Measurements from ENCODE around the gene MEIOSIN.

- TF ChIP-seq CTCF (conservative IDR thresholded peaks at IDR 0.05; ENCODE audit: low read depth, low read length) (no peak), EZH2 (IDR thresholded peaks at IDR 0.05; ENCODE audit: borderline replicate concordance, low read depth, low read length, poor library complexity, severe bottlenecking) (no peak)
Measured at GRCh38 chr19:45782820-45783785, 49.9 kb downstream of the MEIOSIN start.

All from A673 (cell line).